Measurements from ENCODE around the gene CNN2. TPM values are rescaled to one million over a fixed set of nuclear protein-coding genes. Genes with fewer than 3 reads are reported as not detected.
A peak's percentile ranks its signal among the peaks of the same experiment; 100 is the strongest.

Gene CNN2
- total and polyA plus RNA-seq, 2 of the 8 experiments (the other 6 are each of a cell fraction or from before 2014, with no cell fraction given), result 189 to 551 TPM

- no peak overlapping the region for H4K5ac ChIP-seq (ENCODE audit: insufficient read length, low read depth, low read length)
- peaks cover 0 to 30% (median 20%) of the 10 kb centered on the region in 4 experiments; a peak in 5 of 7 replicates for H3K27me3 ChIP-seq (replicated peaks in 1 of 4; ENCODE audit: control insufficient read depth in 3 of 4, extremely low read depth in 1 of 4, insufficient read depth in 3 of 4, low read length in 3 of 4)
- no peak overlapping the region for H3K14ac ChIP-seq (ENCODE audit: insufficient read length)
- peaks cover 0 to 29% (median 19%) of the 10 kb centered on the region in 4 experiments; a peak in 6 of 7 replicates for H3K4me1 ChIP-seq (replicated peaks in 1 of 4; ENCODE audit: control insufficient read depth in 3 of 4, insufficient read depth in 4 of 4, low read length in 3 of 4)
- H2BK120ac ChIP-seq (replicated peaks; ENCODE audit: low read depth, low read length), result no peak overlapping the region
- CTCF ChIA-PET (ENCODE audit: partially characterized antibody), result interaction anchor here (0.8 to 5.2 kb wide), 9 partner anchors 10 to 97 kb away, joined by 3 to 54 read pairs (median 4); partner anchors contain the start of genes ABCA7 and GRIN3B
- peaks cover 14% of the 10 kb centered on the region; the same call in 1 of the 2 replicates for H3K23me2 ChIP-seq (ENCODE audit: low read depth, low read length)
- no peak overlapping the region for H2BK20ac ChIP-seq (ENCODE audit: low read length)
- peak overlapping the region; percentile 35 to 74 for H3K4me2 ChIP-seq (ENCODE audit: insufficient read depth in 1 of 2, low read depth in 2 of 2, low read length in 2 of 2)
- H3K56ac ChIP-seq (replicated peaks; ENCODE audit: insufficient read length, low read depth, low read length), result no peak overlapping the region
- H2AK5ac ChIP-seq (ENCODE audit: low read depth, low read length), result no peak overlapping the region
- peaks cover 1% of the 10 kb centered on the region for H3K79me1 ChIP-seq (ENCODE audit: low read depth, low read length)
- no peak overlapping the region for H3K9ac ChIP-seq (replicated peaks in 1 of 4; ENCODE audit: extremely low read depth in 1 of 4, low read depth in 3 of 4, low read length in 3 of 4)
- no peak overlapping the region for H2AFZ ChIP-seq (ENCODE audit: low read length)
- H2BK5ac ChIP-seq (ENCODE audit: low read depth, low read length), result no peak overlapping the region
- H3K9me3 ChIP-seq (ENCODE audit: insufficient read depth in 2 of 2, low read depth in 1 of 2, low read length in 1 of 2), result peaks cover 0 to 9% of the 10 kb centered on the region in 2 experiments; a peak in 2 of 4 replicates
- 27% methylated on average over 24 of the region's 38 CpGs; no CpG with 5 or more reads in 1 of the 2 experiments for WGBS, 2 experiments (ENCODE audit: extremely low coverage in 1 of 2, insufficient coverage in 1 of 2, insufficient read length in 1 of 2, insufficient replicate concordance in 2 of 2, low coverage in 1 of 2, low lambda C conversion rate in 2 of 2, missing lambda C conversion rate in 1 of 2)
- peak overlapping the region; percentile 24 to 68 (median 30); a peak in 7 of 8 replicates for H3K4me3 ChIP-seq (ENCODE audit: extremely low read depth in 1 of 4, insufficient read depth in 2 of 4, low read depth in 3 of 4, low read length in 4 of 4)
- no peak overlapping the region for H2BK12ac ChIP-seq (ENCODE audit: low read depth, low read length)
- no peak overlapping the region for H4K91ac ChIP-seq (replicated peaks; ENCODE audit: insufficient read length, low read length)
- FAIRE-seq, result no peak
- H3K79me2 ChIP-seq (ENCODE audit: control insufficient read depth in 1 of 2, insufficient read depth in 2 of 2, low read length in 2 of 2), result no peaks in the 10 kb centered on the region
- peak overlapping the region; percentile 80 for H4K8ac ChIP-seq (ENCODE audit: extremely low read depth, insufficient read depth, low read length)
- POLR2A ChIA-PET (ENCODE audit: partially characterized antibody), result interaction anchor here (0.7 to 6.9 kb wide), 15 partner anchors 8 to 202 kb away, joined by 3 to 97 read pairs (median 5); partner anchors contain the start of genes ABCA7, CIRBP, CNN2 and RNU6-2
- no peak overlapping the region for H3K18ac ChIP-seq (ENCODE audit: extremely low read depth, low read length)
- H3K36me3 ChIP-seq (ENCODE audit: control insufficient read depth in 2 of 4, insufficient read depth in 4 of 4, low read length in 3 of 4), result no peaks in the 10 kb centered on the region
- DNase-seq (ENCODE audit: low read depth in 1 of 2, low spot score in 2 of 2), result no peak
- H3K23ac ChIP-seq (ENCODE audit: insufficient read length), result no peak overlapping the region
- H3K4ac ChIP-seq (replicated peaks; ENCODE audit: insufficient read length, low read depth, low read length), result no peak overlapping the region
- no peak overlapping the region for H3K27ac ChIP-seq (ENCODE audit: low read depth, low read length)
- H4K20me1 ChIP-seq (replicated peaks in 1 of 2; ENCODE audit: control insufficient read depth in 1 of 2, insufficient read depth in 2 of 2, low read length in 2 of 2), result peaks cover 0 to 8% of the 10 kb centered on the region in 2 experiments
- no peak overlapping the region for H2BK15ac ChIP-seq (ENCODE audit: low read length)
- no peak for TF ChIP-seq CBX5 (IDR thresholded peaks at IDR 0.05; ENCODE audit: low read depth, low read length)
- TF ChIP-seq CBX8 (IDR thresholded peaks at IDR 0.05; ENCODE audit: borderline replicate concordance, low read depth, low read length), result no peak
- no peak for TF ChIP-seq RNF2 (IDR thresholded peaks at IDR 0.05; ENCODE audit: borderline replicate concordance, low read depth, low read length, missing control alignments, poor library complexity, severe bottlenecking)
- no peak for TF ChIP-seq ATF3 (IDR thresholded peaks at IDR 0.05; ENCODE audit: insufficient read depth, low read depth, low read length)
- no peak for TF ChIP-seq SUZ12 (IDR thresholded peaks at IDR 0.05; ENCODE audit: low read length)
- TF ChIP-seq RFX5 (IDR thresholded peaks at IDR 0.05; ENCODE audit: borderline replicate concordance, low read depth, low read length), result no peak
- TF ChIP-seq SAP30 (IDR thresholded peaks at IDR 0.05; ENCODE audit: insufficient read depth, insufficient replicate concordance, low read length), result no peak
- no peak for TF ChIP-seq BACH1 (IDR thresholded peaks at IDR 0.05; ENCODE audit: low read length)
- TF ChIP-seq SP2 (IDR thresholded peaks at IDR 0.05; ENCODE audit: low read length), result no peak
Observed at GRCh38 chr19:1067341-1067957, 41.0 kb downstream of the CNN2 start.

All from H1 (cell line).